NOMO-1 treated with DMSO at 0.1 percent for 48 hours (cell line): ENCODE results near the gene PROK1.
"Not testable (repeated sequence)": the region's sequence is repeated elsewhere in the genome, so short reads cannot be mapped to it uniquely, and the experiment has no call there.

Experiments
- DNase-seq: peaks from one replicate; lab custom pipeline; 2025; ENCODE audit not compliant: unreplicated experiment; lab: John Stamatoyannopoulos, UW

Gene PROK1

GRCh38 chr1:110433213-110433612, 17.7 kb upstream of the PROK1 start:
- no peak for DNase-seq

- peak; percentile 88 for DNase-seq
These were observed 17.1 kb upstream of the PROK1 start for GRCh38 chr1:110433803-110434202.

- no peak for DNase-seq
These were observed 16.0 kb upstream of the PROK1 start for GRCh38 chr1:110434946-110435345.

- no peak for DNase-seq
These were observed 14.3 kb upstream of the PROK1 start for GRCh38 chr1:110436635-110437034.

GRCh38 chr1:110437645-110438299, 13.2 kb upstream of the PROK1 start:
- not testable (repeated sequence) for DNase-seq

- no peak for DNase-seq
These were observed 12.1 kb upstream of the PROK1 start for GRCh38 chr1:110438893-110439292.

- DNase-seq: not testable (repeated sequence)
These were observed 11.1 kb upstream of the PROK1 start for GRCh38 chr1:110439873-110440272.

- no peak for DNase-seq
These were observed 10.1 kb upstream of the PROK1 start for GRCh38 chr1:110440877-110441276.

GRCh38 chr1:110441888-110442287, 9.1 kb upstream of the PROK1 start:
- DNase-seq: no peak

- DNase-seq: no peak
These were observed 7.5 kb upstream of the PROK1 start for GRCh38 chr1:110443451-110443850.

GRCh38 chr1:110444561-110444960, 6.4 kb upstream of the PROK1 start:
- DNase-seq: no peak

- DNase-seq: no peak
These were observed 993 bp upstream of the PROK1 start for GRCh38 chr1:110449661-110450651.

GRCh38 chr1:110452330-110452729, 1.4 kb downstream of the PROK1 start:
- DNase-seq: no peak

GRCh38 chr1:110453829-110454228, 2.9 kb downstream of the PROK1 start:
- DNase-seq: no peak

GRCh38 chr1:110454328-110454727, 3.4 kb downstream of the PROK1 start:
- no peak for DNase-seq

GRCh38 chr1:110455151-110455550, 4.2 kb downstream of the PROK1 start:
- DNase-seq: no peak

GRCh38 chr1:110457206-110457605, 6.3 kb downstream of the PROK1 start:
- no peak for DNase-seq

- peak; percentile 69 for DNase-seq
These were observed 9.6 kb downstream of the PROK1 start for GRCh38 chr1:110460253-110461220.

GRCh38 chr1:110462093-110462492, 11.1 kb downstream of the PROK1 start:
- no peak for DNase-seq

GRCh38 chr1:110462964-110463363, 12.0 kb downstream of the PROK1 start:
- no peak for DNase-seq

GRCh38 chr1:110463725-110464124, 12.8 kb downstream of the PROK1 start:
- no peak for DNase-seq
